HG03025 (cell line): ENCODE results near the gene FUT7.
"Not testable (repeated sequence)": the region's sequence is repeated elsewhere in the genome, so short reads cannot be mapped to it uniquely, and the experiment has no call there.

Experiments used
- ATAC-seq: cut with Tn5 transposase; IDR thresholded peaks from one replicate; pipeline ENCODE4 v1.9.1; 2021; ENCODE audit warnings: mild to moderate bottlenecking, moderate library complexity; ENCODE audit not compliant: unreplicated experiment, low FRiP score

The FUT7 gene

GRCh38 chr9:137007816-137008270 is 24.0 kb downstream of the FUT7 start:
- no peak for ATAC-seq

GRCh38 chr9:137007108-137007815 is 24.6 kb downstream of the FUT7 start:
- ATAC-seq: no peak

- ATAC-seq: no peak
Measured at GRCh38 chr9:137006116-137007003, 25.5 kb downstream of the FUT7 start.

- not testable (repeated sequence) for ATAC-seq
Measured at GRCh38 chr9:137004285-137004684, 27.6 kb downstream of the FUT7 start.

- no peak for ATAC-seq
Measured at GRCh38 chr9:137002646-137003041, 29.2 kb downstream of the FUT7 start.

GRCh38 chr9:137001857-137002645 is 29.8 kb downstream of the FUT7 start:
- no peak for ATAC-seq

GRCh38 chr9:137000177-137000930 is 31.5 kb downstream of the FUT7 start:
- peak; percentile 61 for ATAC-seq

- ATAC-seq: no peak
Measured at GRCh38 chr9:136997830-136998234, 34.1 kb downstream of the FUT7 start.

GRCh38 chr9:136997371-136997770 is 34.5 kb downstream of the FUT7 start:
- no peak for ATAC-seq

GRCh38 chr9:136996361-136997292 is 35.3 kb downstream of the FUT7 start, which contains the start of gene CLIC3:
Gene CLIC3, minus strand, starts transcription at chr9:136996568. Its CDS starts 25 bp downstream, at chr9:136996543.
- no peak for ATAC-seq

- no peak for ATAC-seq
Measured at GRCh38 chr9:136995772-136996311, 36.0 kb downstream of the FUT7 start.

GRCh38 chr9:136995362-136995761 is 36.5 kb downstream of the FUT7 start:
- no peak for ATAC-seq

- no peak for ATAC-seq
Measured at GRCh38 chr9:136994888-136995230, 37.0 kb downstream of the FUT7 start.

- ATAC-seq: no peak
Measured at GRCh38 chr9:136994180-136994887, 37.6 kb downstream of the FUT7 start.

GRCh38 chr9:136992819-136993369 is 39.0 kb downstream of the FUT7 start:
- ATAC-seq: no peak

GRCh38 chr9:136991993-136992818 is 39.7 kb downstream of the FUT7 start, which contains the start of gene PAXX:
Gene PAXX, plus strand, starts transcription at chr9:136992422. Its CDS starts 22 bp downstream, at chr9:136992444.
- ATAC-seq: peak; percentile 69
